ENCODE measurements around the gene ABHD6. TPM values are rescaled to one million over a fixed set of nuclear protein-coding genes. Genes with fewer than 3 reads are reported as not detected.

Gene ABHD6
- total and polyA plus RNA-seq, 4 donors, result 5.2 to 14.1 (median 10.7) TPM

GRCh38 chr3:58192069-58192468 lies 45.5 kb upstream of the ABHD6 start:
- H3K4me1 ChIP-seq (ENCODE audit: control insufficient read depth in 5 of 5, insufficient read depth in 5 of 5, low read length in 5 of 5), result peaks cover 0 to 3% (median 0%) of the 10 kb centered on the region in 5 donors
- no peaks in the 10 kb centered on the region for H3K36me3 ChIP-seq (ENCODE audit: control insufficient read depth in 4 of 4, insufficient read depth in 4 of 4, low read length in 4 of 4)
- WGBS, 2 donors, result 88 to 94% methylated on average over 5 of the region's 5 CpGs
- no peak for TF ChIP-seq CTCF (IDR thresholded peaks at IDR 0.05; ENCODE audit: control extremely low read depth, extremely low read depth)
- no peaks in the 10 kb centered on the region for H3K9me3 ChIP-seq (ENCODE audit: control insufficient read depth in 4 of 4, insufficient read depth in 3 of 4, low read length in 3 of 4)
- no peak overlapping the region for H3K27ac ChIP-seq (ENCODE audit: low read depth in 1 of 2, low read length in 1 of 2)
- no peak overlapping the region for H3K4me3 ChIP-seq
- no peak overlapping the region for H3K9ac ChIP-seq (ENCODE audit: insufficient read depth in 1 of 2, low read length in 2 of 2)
- H3K27me3 ChIP-seq (ENCODE audit: control insufficient read depth in 3 of 3, insufficient read depth in 3 of 3, low read length in 2 of 3), result no peaks in the 10 kb centered on the region
- no peak for ATAC-seq (ENCODE audit: insufficient read depth, low FRiP score)
- no peak for DNase-seq

GRCh38 chr3:58193682-58194407 lies 43.7 kb upstream of the ABHD6 start:
- Histone ChIP-seq H3K27ac (ENCODE audit: low read depth in 1 of 2, low read length in 1 of 2) (no peak overlapping the region), H3K27me3 (ENCODE audit: control insufficient read depth in 3 of 3, insufficient read depth in 3 of 3, low read length in 2 of 3) (no peaks in the 10 kb centered on the region), H3K4me1 (ENCODE audit: control insufficient read depth in 5 of 5, insufficient read depth in 5 of 5, low read length in 5 of 5) (peaks cover 0 to 3% (median 0%) of the 10 kb centered on the region in 5 donors), H3K9me3 (ENCODE audit: control insufficient read depth in 4 of 4, insufficient read depth in 3 of 4, low read length in 3 of 4) (no peaks in the 10 kb centered on the region), H3K9ac (ENCODE audit: insufficient read depth in 1 of 2, low read length in 2 of 2) (no peak overlapping the region), H3K4me3 (no peak overlapping the region), H3K36me3 (ENCODE audit: control insufficient read depth in 4 of 4, insufficient read depth in 4 of 4, low read length in 4 of 4) (no peaks in the 10 kb centered on the region)
- ATAC-seq (ENCODE audit: insufficient read depth, low FRiP score) (no peak), DNase-seq (no peak)
- no peak for TF ChIP-seq CTCF (IDR thresholded peaks at IDR 0.05; ENCODE audit: control extremely low read depth, extremely low read depth)
- 94 to 95% methylated on average over 12 of the region's 12 CpGs for WGBS, 2 donors

GRCh38 chr3:58197588-58197987 lies 40.0 kb upstream of the ABHD6 start:
- no peak for TF ChIP-seq CTCF (IDR thresholded peaks at IDR 0.05; ENCODE audit: control extremely low read depth, extremely low read depth)
- DNase-seq (no peak), ATAC-seq (ENCODE audit: insufficient read depth, low FRiP score) (no peak)
- H3K27ac ChIP-seq (ENCODE audit: low read depth in 1 of 2, low read length in 1 of 2), result peak overlapping the region in 1 of 2 donors; percentile 59
- no peaks in the 10 kb centered on the region for H3K9me3 ChIP-seq (ENCODE audit: control insufficient read depth in 4 of 4, insufficient read depth in 3 of 4, low read length in 3 of 4)
- H3K27me3 ChIP-seq (ENCODE audit: control insufficient read depth in 3 of 3, insufficient read depth in 3 of 3, low read length in 2 of 3), result no peaks in the 10 kb centered on the region
- no peaks in the 10 kb centered on the region for H3K36me3 ChIP-seq (ENCODE audit: control insufficient read depth in 4 of 4, insufficient read depth in 4 of 4, low read length in 4 of 4)
- H3K4me1 ChIP-seq (ENCODE audit: control insufficient read depth in 5 of 5, insufficient read depth in 5 of 5, low read length in 5 of 5), result peaks cover 0 to 4% (median 3%) of the 10 kb centered on the region in 5 donors
- H3K4me3 ChIP-seq, result no peak overlapping the region
- 96% methylated on average over 10 of the region's 10 CpGs for WGBS, 2 donors
- no peak overlapping the region for H3K9ac ChIP-seq (ENCODE audit: insufficient read depth in 1 of 2, low read length in 2 of 2)
